ENCODE results near the gene GAL3ST1.

Gene GAL3ST1

GRCh38 chr22:30537083-30537731 lies 37.3 kb downstream of the GAL3ST1 start:
- H3K27ac ChIP-seq = no peak overlapping the region
- no peak for TF ChIP-seq CTCF (IDR thresholded peaks at IDR 0.05)

GRCh38 chr22:30535182-30535581 lies 39.3 kb downstream of the GAL3ST1 start:
- H3K9me3 ChIP-seq = no peaks in the 10 kb centered on the region
- H3K27me3 ChIP-seq = peaks cover 19% of the 10 kb centered on the region
- TF ChIP-seq CTCF (IDR thresholded peaks at IDR 0.05) = no peak
- no peak overlapping the region for H3K4me3 ChIP-seq (ENCODE audit: low read depth in 1 of 2, low read length in 1 of 2)
- no peaks in the 10 kb centered on the region for H3K4me1 ChIP-seq (ENCODE audit: control insufficient read depth in 1 of 2, insufficient read depth in 1 of 2, low read depth in 1 of 2, low read length in 1 of 2)
- H3K27ac ChIP-seq = no peak overlapping the region
- H3K36me3 ChIP-seq = no peaks in the 10 kb centered on the region

More at GRCh38 chr22:30537083-30537731, 37.3 kb downstream of the GAL3ST1 start:
- H3K9me3 ChIP-seq = no peaks in the 10 kb centered on the region
- no peaks in the 10 kb centered on the region for H3K4me1 ChIP-seq (ENCODE audit: control insufficient read depth in 1 of 2, insufficient read depth in 1 of 2, low read depth in 1 of 2, low read length in 1 of 2)
- H3K27me3 ChIP-seq = peaks cover 40% of the 10 kb centered on the region
- no peaks in the 10 kb centered on the region for H3K36me3 ChIP-seq
- H3K4me3 ChIP-seq (ENCODE audit: low read depth in 1 of 2, low read length in 1 of 2) = no peak overlapping the region

GRCh38 chr22:30531651-30532608 lies 42.5 kb downstream of the GAL3ST1 start:
- H3K27ac ChIP-seq = no peak overlapping the region
- TF ChIP-seq CTCF (IDR thresholded peaks at IDR 0.05) = no peak
- H3K9me3 ChIP-seq = no peaks in the 10 kb centered on the region
- no peaks in the 10 kb centered on the region for H3K4me1 ChIP-seq (ENCODE audit: control insufficient read depth in 1 of 2, insufficient read depth in 1 of 2, low read depth in 1 of 2, low read length in 1 of 2)
- no peaks in the 10 kb centered on the region for H3K36me3 ChIP-seq
- H3K27me3 ChIP-seq = no peaks in the 10 kb centered on the region
- no peak overlapping the region for H3K4me3 ChIP-seq (ENCODE audit: low read depth in 1 of 2, low read length in 1 of 2)

GRCh38 chr22:30526656-30527055 lies 47.8 kb downstream of the GAL3ST1 start:
- no peak overlapping the region for H3K4me3 ChIP-seq (ENCODE audit: low read depth in 1 of 2, low read length in 1 of 2)
- no peaks in the 10 kb centered on the region for H3K36me3 ChIP-seq
- H3K4me1 ChIP-seq (ENCODE audit: control insufficient read depth in 1 of 2, insufficient read depth in 1 of 2, low read depth in 1 of 2, low read length in 1 of 2) = no peaks in the 10 kb centered on the region
- H3K9me3 ChIP-seq = no peaks in the 10 kb centered on the region
- H3K27me3 ChIP-seq = no peaks in the 10 kb centered on the region
- H3K27ac ChIP-seq = no peak overlapping the region
- TF ChIP-seq CTCF (IDR thresholded peaks at IDR 0.05) = no peak

GRCh38 chr22:30523646-30524489 lies 50.6 kb downstream of the GAL3ST1 start:
- no peaks in the 10 kb centered on the region for H3K27me3 ChIP-seq
- H3K36me3 ChIP-seq = no peaks in the 10 kb centered on the region
- no peaks in the 10 kb centered on the region for H3K9me3 ChIP-seq
- H3K4me1 ChIP-seq (ENCODE audit: control insufficient read depth in 1 of 2, insufficient read depth in 1 of 2, low read depth in 1 of 2, low read length in 1 of 2) = no peaks in the 10 kb centered on the region
- H3K4me3 ChIP-seq (ENCODE audit: low read depth in 1 of 2, low read length in 1 of 2) = no peak overlapping the region
- TF ChIP-seq CTCF (IDR thresholded peaks at IDR 0.05) = no peak
- no peak overlapping the region for H3K27ac ChIP-seq

Data from neutrophil (primary cell).